Measurements from ENCODE around the gene FHIT.
A peak's percentile ranks its signal among the peaks of the same experiment; 100 is the strongest.

FHIT gene

DNA sequence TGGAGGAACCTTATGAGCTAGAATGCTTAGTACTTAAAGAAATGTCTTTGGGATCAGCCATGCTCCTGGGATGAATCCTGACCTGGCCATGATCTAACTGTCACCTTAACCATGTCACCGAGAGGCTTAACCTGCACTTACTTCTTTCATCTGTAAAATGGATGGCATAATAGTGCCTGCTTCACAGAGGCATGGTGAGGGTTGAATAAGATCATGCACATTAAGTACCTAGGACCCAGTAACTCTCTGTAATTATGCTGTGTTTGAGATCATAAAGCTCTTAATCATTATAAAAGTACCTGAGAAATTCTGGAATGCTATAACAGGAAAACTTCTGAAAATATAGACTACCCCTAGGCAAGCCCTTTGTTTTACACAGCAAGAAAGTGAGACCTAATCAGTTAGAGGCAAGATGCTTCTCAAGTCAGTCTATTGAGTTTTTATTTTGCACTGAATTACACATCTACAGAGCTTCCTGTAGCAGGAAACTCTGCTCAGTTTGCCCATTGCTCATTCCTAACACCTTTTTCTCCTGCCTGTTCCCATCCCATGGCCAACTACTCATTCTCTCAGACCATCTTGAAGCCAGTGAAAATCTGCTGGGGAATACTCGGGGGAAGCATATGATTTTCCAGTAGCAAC is 1185.9 kb downstream of the FHIT start:
- Mint-ChIP-seq H3K27ac (peak overlapping the region; percentile 39), H3K9me3 (no peaks in the 10 kb centered on the region), H3K4me1 (peaks cover 40% of the 10 kb centered on the region), H3K27me3 (no peaks in the 10 kb centered on the region), H3K36me3 (ENCODE audit: low read depth) (no peaks in the 10 kb centered on the region), H3K4me3 (no peak overlapping the region)
- DNase-seq (no peak), ATAC-seq (no peak)

DNA sequence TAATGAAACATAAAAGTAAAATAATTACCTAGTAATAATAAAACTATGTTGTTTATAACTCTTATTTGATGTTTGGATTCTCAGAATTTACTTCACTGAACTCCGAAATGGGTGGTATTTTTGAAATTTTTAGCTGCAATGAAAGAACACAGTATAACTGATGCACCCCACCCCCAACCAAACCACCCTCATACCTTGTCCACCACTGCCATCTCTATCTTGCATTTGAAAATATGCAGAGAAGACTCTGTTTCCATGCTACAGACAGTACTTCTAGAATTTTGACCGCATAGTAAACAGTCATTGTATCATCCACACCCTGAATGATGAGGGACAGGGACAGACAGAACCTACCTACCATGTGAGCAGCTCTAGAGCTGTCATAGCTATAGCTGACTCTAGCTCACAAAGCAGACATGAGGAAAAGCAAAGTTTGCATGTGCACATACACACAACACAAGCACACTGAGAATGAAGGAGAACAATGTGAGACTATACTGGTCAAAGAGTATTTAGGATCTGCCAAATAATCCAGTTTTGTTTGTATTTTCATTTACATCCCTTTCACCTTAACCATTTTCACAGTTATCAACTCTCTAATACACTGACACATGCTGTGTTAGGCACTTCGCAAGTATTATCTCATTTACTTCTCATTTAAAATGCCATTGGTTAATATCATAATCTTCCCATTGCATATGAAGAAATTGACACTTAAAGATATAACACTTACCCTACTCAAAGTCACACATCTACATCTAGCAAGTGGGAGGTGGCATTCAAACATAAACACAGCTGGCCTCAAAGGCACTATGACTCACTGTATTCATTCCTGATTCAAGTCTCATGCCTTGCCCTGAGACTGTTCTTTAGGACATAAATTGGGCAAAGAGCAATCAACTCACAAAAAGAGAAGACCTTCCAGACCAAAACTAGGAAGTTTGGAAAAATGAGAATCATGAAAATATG is 1186.8 kb downstream of the FHIT start:
- Mint-ChIP-seq H3K9me3 (no peaks in the 10 kb centered on the region), H3K4me3 (no peak overlapping the region), H3K4me1 (peaks cover 37% of the 10 kb centered on the region), H3K27ac (no peak overlapping the region), H3K27me3 (no peaks in the 10 kb centered on the region), H3K36me3 (ENCODE audit: low read depth) (no peaks in the 10 kb centered on the region)
- peak; percentile 98 for ATAC-seq
- DNase-seq = no peak

- DNase-seq (no peak), ATAC-seq (no peak)
- Mint-ChIP-seq H3K4me1 (peaks cover 34% of the 10 kb centered on the region), H3K36me3 (ENCODE audit: low read depth) (peaks cover 3% of the 10 kb centered on the region), H3K27me3 (no peaks in the 10 kb centered on the region), H3K9me3 (peaks cover 13% of the 10 kb centered on the region), H3K4me3 (no peak overlapping the region), H3K27ac (no peak overlapping the region)
Observed at GRCh38 chr3:60056404-60056803, 1194.8 kb downstream of the FHIT start.

- Mint-ChIP-seq H3K9me3 (peaks cover 13% of the 10 kb centered on the region), H3K4me1 (peaks cover 34% of the 10 kb centered on the region), H3K27ac (no peak overlapping the region), H3K27me3 (no peaks in the 10 kb centered on the region), H3K36me3 (ENCODE audit: low read depth) (peaks cover 3% of the 10 kb centered on the region), H3K4me3 (no peak overlapping the region)
- ATAC-seq = peak; percentile 34
- DNase-seq = no peak
Observed at GRCh38 chr3:60055765-60056164, 1195.5 kb downstream of the FHIT start.

DNA sequence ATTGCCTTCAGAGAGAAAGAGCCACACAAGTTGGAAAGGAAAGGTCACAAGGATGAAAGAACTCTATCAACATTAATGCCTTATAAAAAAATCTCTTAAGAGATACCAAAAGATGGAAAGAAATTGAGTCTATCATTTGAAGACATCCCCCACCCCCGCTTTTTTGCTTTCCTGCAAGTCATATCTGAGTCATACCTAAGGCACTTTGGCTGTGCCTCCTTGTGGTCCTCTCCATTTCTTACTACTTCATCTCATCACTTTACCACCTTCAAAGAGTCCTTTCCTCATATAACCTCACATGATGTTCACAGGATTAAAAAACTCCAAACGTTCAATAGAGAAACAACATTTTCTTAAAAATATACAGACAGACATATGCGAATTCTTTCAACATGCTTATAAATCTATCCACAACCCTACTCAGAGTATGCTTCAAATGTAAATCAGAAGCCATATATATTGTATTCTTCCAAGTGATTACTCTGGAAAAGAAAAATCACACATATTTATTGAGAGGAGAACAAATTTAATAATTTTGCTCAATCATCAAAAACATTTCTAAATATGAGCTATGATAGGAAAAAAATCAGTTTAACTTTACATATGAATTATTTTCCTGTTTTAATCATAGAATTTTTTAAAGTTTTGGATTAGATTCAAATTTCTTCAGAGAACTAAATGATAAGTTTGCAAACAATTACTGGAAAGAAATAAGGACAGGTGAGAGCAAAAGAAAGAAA is 1197.6 kb downstream of the FHIT start:
- Mint-ChIP-seq H3K4me3 (no peak overlapping the region), H3K27ac (peak overlapping the region; percentile 17)
- DNase-seq = peak; percentile 51

DNA sequence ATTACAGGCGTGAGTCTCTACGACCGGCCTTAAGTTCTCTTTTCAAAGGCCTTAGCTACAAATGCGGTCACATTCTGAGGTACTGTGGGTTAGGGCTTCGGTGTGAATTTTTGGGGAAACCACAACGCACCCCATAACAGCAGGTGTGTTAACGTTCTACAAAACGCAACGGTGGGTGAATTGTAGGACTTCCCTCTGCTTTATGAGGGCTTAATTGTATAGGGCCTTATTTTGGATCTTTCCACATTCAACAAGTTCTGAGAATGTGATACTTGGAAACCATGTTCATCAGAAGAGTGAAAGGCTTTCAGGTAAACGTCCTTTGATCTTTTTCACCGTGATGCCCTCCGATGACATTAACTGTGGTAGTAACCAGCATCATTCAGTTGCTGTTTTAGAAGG is 1202.8 kb downstream of the FHIT start:
- H3K27ac Mint-ChIP-seq = peak overlapping the region; percentile 75
- peaks cover 12% of the 10 kb centered on the region for H3K36me3 Mint-ChIP-seq (ENCODE audit: low read depth)
- DNase-seq = peak; percentile 19
- peak overlapping the region; percentile 55 for H3K4me3 Mint-ChIP-seq
- ATAC-seq = peak; percentile 74
- no peaks in the 10 kb centered on the region for H3K27me3 Mint-ChIP-seq
- peaks cover 14% of the 10 kb centered on the region for H3K9me3 Mint-ChIP-seq
- peaks cover 33% of the 10 kb centered on the region for H3K4me1 Mint-ChIP-seq

More for the DNA sequence above, 1197.6 kb downstream of the FHIT start:
- Mint-ChIP-seq H3K9me3 (peaks cover 11% of the 10 kb centered on the region), H3K36me3 (ENCODE audit: low read depth) (peaks cover 3% of the 10 kb centered on the region), H3K4me1 (peaks cover 39% of the 10 kb centered on the region), H3K27me3 (no peaks in the 10 kb centered on the region)
- ATAC-seq = peak; percentile 72

- Mint-ChIP-seq H3K36me3 (ENCODE audit: low read depth) (peaks cover 12% of the 10 kb centered on the region), H3K4me3 (peak overlapping the region; percentile 58), H3K9me3 (peaks cover 14% of the 10 kb centered on the region), H3K27ac (peak overlapping the region; percentile 75), H3K4me1 (peaks cover 26% of the 10 kb centered on the region), H3K27me3 (no peaks in the 10 kb centered on the region)
- no peak for DNase-seq
- ATAC-seq = no peak
Observed at GRCh38 chr3:60047426-60048200, 1203.6 kb downstream of the FHIT start.

GRCh38 chr3:60046210-60046609 is 1205.0 kb downstream of the FHIT start:
- Mint-ChIP-seq H3K36me3 (ENCODE audit: low read depth) (peaks cover 12% of the 10 kb centered on the region), H3K4me3 (no peak overlapping the region), H3K27me3 (no peaks in the 10 kb centered on the region), H3K4me1 (peaks cover 24% of the 10 kb centered on the region), H3K27ac (no peak overlapping the region), H3K9me3 (peaks cover 15% of the 10 kb centered on the region)
- DNase-seq = no peak
- ATAC-seq = no peak

GRCh38 chr3:60045686-60046085 is 1205.6 kb downstream of the FHIT start:
- DNase-seq (no peak), ATAC-seq (no peak)
- H3K4me3 Mint-ChIP-seq = no peak overlapping the region
- peaks cover 12% of the 10 kb centered on the region for H3K36me3 Mint-ChIP-seq (ENCODE audit: low read depth)
- no peak overlapping the region for H3K27ac Mint-ChIP-seq
- H3K4me1 Mint-ChIP-seq = peaks cover 24% of the 10 kb centered on the region
- no peaks in the 10 kb centered on the region for H3K27me3 Mint-ChIP-seq
- peaks cover 17% of the 10 kb centered on the region for H3K9me3 Mint-ChIP-seq

GRCh38 chr3:60036803-60037202 is 1214.4 kb downstream of the FHIT start:
- Mint-ChIP-seq H3K36me3 (ENCODE audit: low read depth) (no peaks in the 10 kb centered on the region), H3K27me3 (no peaks in the 10 kb centered on the region), H3K27ac (no peak overlapping the region), H3K9me3 (peaks cover 7% of the 10 kb centered on the region), H3K4me1 (peaks cover 3% of the 10 kb centered on the region), H3K4me3 (no peak overlapping the region)
- ATAC-seq (no peak), DNase-seq (no peak)

DNA sequence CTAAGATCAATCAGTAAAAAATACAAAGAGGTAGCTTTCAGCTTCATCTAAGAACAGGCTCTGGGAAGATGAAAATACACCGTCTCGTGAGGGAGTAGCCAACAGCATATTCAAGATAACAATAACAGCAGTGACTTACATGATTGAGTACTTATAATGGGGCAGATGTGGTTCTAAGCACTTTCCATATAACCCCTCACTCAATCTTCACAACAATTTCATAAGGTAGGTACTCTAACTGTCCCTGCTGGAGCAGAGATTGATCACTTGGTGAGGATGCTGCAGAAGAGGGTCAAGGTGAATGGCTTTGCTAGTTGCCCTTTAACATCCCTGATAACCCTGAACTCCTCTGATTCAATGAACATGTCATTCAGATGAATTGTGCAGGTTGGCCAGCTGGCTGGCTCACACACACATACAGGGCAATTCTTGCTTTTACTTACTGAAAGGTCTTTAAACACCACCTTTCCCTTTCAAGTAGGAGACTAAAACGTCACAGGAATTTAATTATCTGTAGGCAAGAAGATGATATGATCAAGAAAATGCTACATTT is 1217.3 kb downstream of the FHIT start:
- DNase-seq (no peak), ATAC-seq (no peak)
- H3K9me3 Mint-ChIP-seq = peaks cover 3% of the 10 kb centered on the region
- H3K4me3 Mint-ChIP-seq = no peak overlapping the region
- H3K4me1 Mint-ChIP-seq = peaks cover 8% of the 10 kb centered on the region
- H3K27ac Mint-ChIP-seq = no peak overlapping the region
- no peaks in the 10 kb centered on the region for H3K27me3 Mint-ChIP-seq
- no peaks in the 10 kb centered on the region for H3K36me3 Mint-ChIP-seq (ENCODE audit: low read depth)

GRCh38 chr3:60030982-60031381 is 1220.3 kb downstream of the FHIT start:
- ATAC-seq = no peak
- H3K27ac Mint-ChIP-seq = no peak overlapping the region
- H3K27me3 Mint-ChIP-seq = no peaks in the 10 kb centered on the region
- no peak for DNase-seq
- H3K4me3 Mint-ChIP-seq = no peak overlapping the region
- peaks cover 16% of the 10 kb centered on the region for H3K4me1 Mint-ChIP-seq
- H3K36me3 Mint-ChIP-seq (ENCODE audit: low read depth) = no peaks in the 10 kb centered on the region
- peaks cover 3% of the 10 kb centered on the region for H3K9me3 Mint-ChIP-seq

- ATAC-seq (no peak), DNase-seq (no peak)
- Mint-ChIP-seq H3K36me3 (ENCODE audit: low read depth) (no peaks in the 10 kb centered on the region), H3K27me3 (no peaks in the 10 kb centered on the region), H3K4me3 (no peak overlapping the region), H3K4me1 (peaks cover 36% of the 10 kb centered on the region), H3K27ac (no peak overlapping the region), H3K9me3 (no peaks in the 10 kb centered on the region)
Observed at GRCh38 chr3:60028233-60028632, 1223.0 kb downstream of the FHIT start.

- H3K4me3 Mint-ChIP-seq = peak overlapping the region; percentile 3
- H3K27me3 Mint-ChIP-seq = no peaks in the 10 kb centered on the region
- no peaks in the 10 kb centered on the region for H3K36me3 Mint-ChIP-seq (ENCODE audit: low read depth)
- H3K9me3 Mint-ChIP-seq = no peaks in the 10 kb centered on the region
- no peak for ATAC-seq
- H3K4me1 Mint-ChIP-seq = peaks cover 42% of the 10 kb centered on the region
- no peak overlapping the region for H3K27ac Mint-ChIP-seq
- DNase-seq = no peak
Observed at GRCh38 chr3:60027335-60027734, 1223.9 kb downstream of the FHIT start.
